Sigmoid colon (tissue), 4 donors: Measurements from ENCODE around the gene LRRC10.

Experiments used
- CTCF ChIP-seq, 4 experiments: fragments of 450-650 bp in 3 of 4; fragments of 200-600 bp in 1 of 4; IDR thresholded peaks; one replicate each; pipeline ENCODE4 v1.5.1; 2016 to 2019; ENCODE audit warnings: antibody characterized with exemption in 4 of 4, mild to moderate bottlenecking in 3 of 4, moderate library complexity in 2 of 4
- POLR2A ChIP-seq, 2 donors: fragments of 450-650 bp; IDR thresholded peaks; one replicate each; pipeline ENCODE4 v1.6.1; 2016; ENCODE audit warnings: antibody characterized with exemption in 2 of 2, mild to moderate bottlenecking in 2 of 2, moderate library complexity in 2 of 2
- POLR2AphosphoS5 ChIP-seq, 4 donors: sonication (generic); formaldehyde crosslinking; IDR thresholded peaks; one replicate each; pipeline ENCODE4 v1.6.1; 2017; ENCODE audit warnings: antibody characterized with exemption in 4 of 4

GRCh38 chr12:69570000-69570516, 40.6 kb downstream of the LRRC10 start:
- TF ChIP-seq CTCF (IDR thresholded peaks at IDR 0.05) (no peak), POLR2A (IDR thresholded peaks at IDR 0.05) (no peak), POLR2AphosphoS5 (IDR thresholded peaks at IDR 0.05) (no peak)
